Fibroblast of the aortic adventitia (primary cell): ENCODE data around the gene DDX6. TPM values are rescaled to one million over a fixed set of nuclear protein-coding genes. Genes with fewer than 3 reads are reported as not detected.
"Not testable (repeated sequence)": the region's sequence is repeated elsewhere in the genome, so short reads cannot be mapped to it uniquely, and the experiment has no call there.

Experiments used
- DNase-seq: peaks from one replicate; pipeline ENCODE4 v3.0.0-alpha.2; 2010; ENCODE audit warnings: low read depth
- H3K4me3 ChIP-seq: 2 replicates; pipeline ENCODE4 v1.5.1; 2011; ENCODE audit warnings: low read depth, mild to moderate bottlenecking, control low read depth, low read length, moderate library complexity
- total RNA-seq: library from RNA; depleted of rRNA; stranded (reverse); fragments of >200 nt; gene quantifications from 2 replicates; pipeline ENCODE4 v1.2.3, GENCODE V29; 2012; ENCODE audit warnings: low replicate concordance
- TF ChIP-seq, protein P1 (sequence below): IDR thresholded peaks from 2 replicates; pipeline ENCODE4 v1.5.1; 2011; ENCODE audit warnings: mild to moderate bottlenecking, low read length, control low read depth, inconsistent platforms; ENCODE audit not compliant: insufficient read depth

The DDX6 gene, protein sequence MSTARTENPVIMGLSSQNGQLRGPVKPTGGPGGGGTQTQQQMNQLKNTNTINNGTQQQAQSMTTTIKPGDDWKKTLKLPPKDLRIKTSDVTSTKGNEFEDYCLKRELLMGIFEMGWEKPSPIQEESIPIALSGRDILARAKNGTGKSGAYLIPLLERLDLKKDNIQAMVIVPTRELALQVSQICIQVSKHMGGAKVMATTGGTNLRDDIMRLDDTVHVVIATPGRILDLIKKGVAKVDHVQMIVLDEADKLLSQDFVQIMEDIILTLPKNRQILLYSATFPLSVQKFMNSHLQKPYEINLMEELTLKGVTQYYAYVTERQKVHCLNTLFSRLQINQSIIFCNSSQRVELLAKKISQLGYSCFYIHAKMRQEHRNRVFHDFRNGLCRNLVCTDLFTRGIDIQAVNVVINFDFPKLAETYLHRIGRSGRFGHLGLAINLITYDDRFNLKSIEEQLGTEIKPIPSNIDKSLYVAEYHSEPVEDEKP
- 174 and 189 TPM in 2 replicates for total RNA-seq

DNA sequence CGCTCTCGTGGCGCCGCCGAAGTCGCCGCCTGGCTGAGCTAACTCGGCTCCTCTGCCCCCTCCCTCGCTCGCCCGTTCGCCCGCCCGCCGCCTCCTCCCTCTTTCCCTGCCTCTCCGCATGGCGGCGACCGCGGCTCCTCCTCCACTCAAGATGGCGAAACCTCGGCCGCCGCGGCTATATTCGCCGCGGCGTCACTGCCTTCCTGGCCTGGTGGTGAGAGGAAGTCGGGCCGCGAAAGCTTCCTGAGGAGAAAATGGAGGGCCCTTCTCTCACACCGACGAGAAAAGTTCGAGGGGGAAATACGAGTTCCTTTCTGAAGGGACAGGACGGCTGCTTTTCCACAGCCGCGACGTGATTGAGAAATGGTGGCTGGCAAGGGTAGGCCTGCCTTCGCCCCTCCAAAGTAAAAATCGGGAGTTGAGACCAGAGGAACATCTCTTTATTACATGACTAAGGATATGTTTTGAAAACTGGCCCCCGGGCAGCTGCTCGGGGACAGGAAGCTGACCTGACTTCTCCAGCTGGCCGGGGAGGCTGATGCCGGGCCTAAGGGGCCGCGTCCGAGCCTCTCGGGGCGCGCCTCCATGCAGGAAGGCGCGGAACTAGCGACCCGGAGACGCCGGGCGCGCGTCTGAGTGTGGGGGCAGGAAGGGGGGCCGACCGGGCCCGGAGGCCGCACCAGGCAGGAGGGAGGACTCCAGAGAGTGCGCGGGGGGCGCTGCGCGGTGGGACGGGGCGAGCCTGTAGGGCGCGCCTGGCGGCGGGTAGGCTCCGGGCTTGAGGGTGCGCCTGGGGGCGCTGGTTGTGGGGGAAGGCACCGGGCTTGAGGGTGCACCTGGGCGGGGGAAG is at the start of gene DDX6:
TSS of gene DDX6 (minus strand) at position 54 of the 850 bp plus-strand sequence. CDS start 4,913 bp downstream, outside the sequence.
- DNase-seq = peak; percentile 83
- TF ChIP-seq, protein P1, sequence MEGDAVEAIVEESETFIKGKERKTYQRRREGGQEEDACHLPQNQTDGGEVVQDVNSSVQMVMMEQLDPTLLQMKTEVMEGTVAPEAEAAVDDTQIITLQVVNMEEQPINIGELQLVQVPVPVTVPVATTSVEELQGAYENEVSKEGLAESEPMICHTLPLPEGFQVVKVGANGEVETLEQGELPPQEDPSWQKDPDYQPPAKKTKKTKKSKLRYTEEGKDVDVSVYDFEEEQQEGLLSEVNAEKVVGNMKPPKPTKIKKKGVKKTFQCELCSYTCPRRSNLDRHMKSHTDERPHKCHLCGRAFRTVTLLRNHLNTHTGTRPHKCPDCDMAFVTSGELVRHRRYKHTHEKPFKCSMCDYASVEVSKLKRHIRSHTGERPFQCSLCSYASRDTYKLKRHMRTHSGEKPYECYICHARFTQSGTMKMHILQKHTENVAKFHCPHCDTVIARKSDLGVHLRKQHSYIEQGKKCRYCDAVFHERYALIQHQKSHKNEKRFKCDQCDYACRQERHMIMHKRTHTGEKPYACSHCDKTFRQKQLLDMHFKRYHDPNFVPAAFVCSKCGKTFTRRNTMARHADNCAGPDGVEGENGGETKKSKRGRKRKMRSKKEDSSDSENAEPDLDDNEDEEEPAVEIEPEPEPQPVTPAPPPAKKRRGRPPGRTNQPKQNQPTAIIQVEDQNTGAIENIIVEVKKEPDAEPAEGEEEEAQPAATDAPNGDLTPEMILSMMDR = peak; percentile 46
- H3K4me3 ChIP-seq = peak within 1 kb of the TSS; percentile 86

DNA sequence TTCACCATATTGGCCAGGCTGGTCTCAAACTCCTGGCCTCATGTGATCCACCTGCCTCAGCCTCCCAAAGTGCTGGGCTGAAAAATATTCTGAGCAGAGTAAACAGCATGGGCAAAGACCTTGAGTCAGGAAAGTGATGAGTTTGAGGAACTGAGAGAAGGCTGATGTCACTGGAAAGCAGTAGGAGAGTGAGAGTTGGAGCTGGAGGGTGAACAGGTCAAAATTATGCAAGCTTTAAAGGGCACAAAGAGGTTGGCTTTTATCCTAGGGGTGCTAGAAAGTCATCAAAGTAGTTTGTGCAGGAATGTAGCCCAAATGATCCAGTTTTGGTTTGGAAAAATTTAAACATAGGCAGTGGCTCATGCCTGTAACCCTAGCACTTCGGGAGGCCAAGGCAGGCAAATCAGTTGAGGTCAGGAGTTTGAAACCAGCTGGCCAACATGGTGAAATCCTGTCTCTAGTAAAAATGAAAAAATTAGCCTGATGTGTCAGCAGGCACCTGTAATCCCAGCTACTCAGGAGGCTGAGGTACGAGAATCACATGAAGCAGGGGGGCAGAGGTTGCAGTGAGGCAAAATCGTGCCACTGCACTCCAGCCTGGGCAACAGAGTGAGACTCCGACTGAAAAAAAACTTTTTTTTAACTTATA is 48.1 kb upstream of the DDX6 start:
- DNase-seq = no peak
- TF ChIP-seq, protein P1 = no peak
- no peak overlapping the region for H3K4me3 ChIP-seq

DNA sequence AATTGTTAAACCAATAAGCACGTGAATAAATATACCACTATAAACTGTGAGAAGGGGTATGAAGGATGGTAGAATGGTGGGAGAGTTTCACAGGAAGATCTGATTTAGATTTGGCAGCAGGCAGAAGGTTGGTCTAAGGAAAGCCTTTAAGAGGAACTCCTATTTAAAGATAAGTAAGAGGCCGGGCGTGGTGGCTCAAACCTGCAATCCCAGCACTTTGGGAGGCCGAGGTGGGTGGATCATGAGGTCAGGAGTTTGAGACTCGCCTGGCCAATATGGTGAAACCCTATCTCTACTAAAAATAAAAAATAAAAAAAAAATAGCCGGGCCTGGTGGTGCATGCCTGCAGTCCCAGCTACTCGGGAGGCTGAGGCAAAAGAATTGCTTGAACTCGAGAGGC is 46.9 kb upstream of the DDX6 start:
- TF ChIP-seq, protein P1 = no peak
- no peak overlapping the region for H3K4me3 ChIP-seq
- DNase-seq = no peak

DNA sequence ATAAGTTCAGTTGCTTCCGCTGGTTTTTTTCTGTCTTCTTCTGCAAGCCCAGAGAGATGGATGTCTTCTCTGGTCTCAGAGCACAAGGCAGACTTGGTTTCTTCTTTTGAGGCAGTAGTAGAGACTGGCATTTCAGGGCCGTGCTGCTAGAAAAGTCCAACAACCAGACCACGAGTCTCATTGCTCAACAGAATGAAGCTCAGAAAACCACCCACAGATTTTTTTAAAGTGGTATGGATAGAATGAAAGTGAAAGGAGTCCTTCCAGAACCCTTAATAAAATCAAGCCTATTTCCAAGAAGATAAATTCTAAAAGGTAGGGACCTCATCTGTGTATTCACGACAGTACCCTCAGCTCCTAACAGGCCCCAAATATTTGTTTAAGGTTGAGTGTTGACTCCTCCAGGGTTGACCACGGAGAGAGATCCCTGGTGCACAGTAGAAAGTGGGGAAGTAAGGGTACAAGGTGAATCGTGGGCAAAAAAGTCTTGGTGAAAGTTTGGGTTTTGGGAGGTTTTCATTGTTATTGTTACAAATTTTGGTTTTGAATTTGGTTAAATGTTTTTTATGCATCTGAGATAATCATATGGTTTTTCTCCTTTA is 43.6 kb upstream of the DDX6 start:
- no peak overlapping the region for H3K4me3 ChIP-seq
- TF ChIP-seq, protein P1 = no peak
- peak; percentile 23 for DNase-seq

DNA sequence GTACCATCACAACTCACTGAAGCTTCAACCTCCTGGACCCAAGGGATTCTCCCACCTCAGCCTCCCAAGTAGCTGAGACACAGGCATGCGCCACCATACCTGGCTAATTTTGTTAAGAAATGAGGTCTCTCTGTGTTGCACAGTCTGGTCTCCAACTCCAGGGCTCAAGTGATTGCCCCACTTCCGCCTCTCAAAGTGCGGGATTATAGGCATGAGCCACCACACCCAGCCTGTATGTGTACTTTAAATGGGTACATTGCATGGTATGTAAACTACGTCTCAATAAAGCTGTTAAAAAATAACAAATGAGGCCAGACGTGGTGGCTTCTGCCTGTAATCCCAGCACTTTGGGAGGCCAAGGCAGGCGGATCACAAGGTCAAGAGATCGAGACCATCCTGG is 36.2 kb upstream of the DDX6 start:
- no peak for DNase-seq
- H3K4me3 ChIP-seq = no peak overlapping the region
- TF ChIP-seq, protein P1 = no peak

DNA sequence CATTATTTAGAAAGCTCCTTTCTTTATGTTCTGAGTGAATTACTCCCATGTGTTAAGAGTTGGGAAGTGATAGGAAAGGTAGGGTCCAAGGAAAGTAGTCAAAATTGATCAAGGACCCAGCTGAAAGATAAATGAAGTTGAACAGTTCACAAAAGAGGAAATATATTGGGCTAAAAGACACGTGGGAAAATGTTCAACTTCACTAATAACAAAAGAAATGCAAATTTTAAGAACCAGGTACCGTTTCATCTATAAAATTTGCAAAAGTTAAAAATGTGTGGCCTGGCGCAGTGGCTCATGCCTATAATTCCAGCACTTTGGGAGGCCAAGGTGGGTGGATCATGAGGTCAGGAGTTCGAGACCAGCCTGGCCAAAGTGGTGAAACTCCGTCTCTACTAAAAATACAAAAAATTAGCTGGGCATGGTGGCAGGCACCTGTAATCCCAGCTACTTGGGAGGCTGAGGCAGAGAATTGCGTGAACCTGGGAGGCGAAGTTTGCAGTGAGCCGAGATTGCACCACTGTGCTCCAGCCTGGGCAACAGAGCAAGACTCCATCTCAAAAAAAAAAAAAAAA is 32.1 kb upstream of the DDX6 start:
- DNase-seq, H3K4me3 ChIP-seq: not testable (repeated sequence)
